Stimulated activated naive CD8-positive, alpha-beta T cell treated with anti-CD3 and anti-CD28 coated beads, Interleukin-15, amount 100 ng/mL, for 72 hours (primary cell): ENCODE measurements around the gene TGM3.

Experiments
- ATAC-seq: fragments of 150-1000 bp; cut with Tn5 transposase; 2 replicates; pipeline ENCODE4 v1.10.0; 2021; ENCODE audit warnings: mild to moderate bottlenecking, moderate library complexity
- DNase-seq, 2 donors: peaks; one replicate each; pipeline ENCODE4 v3.0.0; 2021 to 2022
- H3K27ac Mint-ChIP-seq, 2 donors: one replicate each; pipeline ENCODE4 v1.8.0; 2022; ENCODE audit warnings: mild to moderate bottlenecking in 2 of 2, mixed read lengths in 2 of 2, moderate library complexity in 2 of 2
- H3K27me3 Mint-ChIP-seq: one replicate; pipeline ENCODE4 v1.8.0; 2022; ENCODE audit warnings: mixed read lengths
- H3K4me1 Mint-ChIP-seq: one replicate; pipeline ENCODE4 v1.8.0; 2022; ENCODE audit warnings: mild to moderate bottlenecking, mixed read lengths
- H3K4me3 Mint-ChIP-seq, 2 donors: one replicate each; pipeline ENCODE4 v1.8.0; 2022; ENCODE audit warnings: mild to moderate bottlenecking in 2 of 2, mixed read lengths in 2 of 2, moderate library complexity in 1 of 2
- H3K9me3 Mint-ChIP-seq, 2 donors: one replicate each; pipeline ENCODE4 v1.8.0; 2022; ENCODE audit warnings: mixed read lengths in 2 of 2

The TGM3 gene

DNA sequence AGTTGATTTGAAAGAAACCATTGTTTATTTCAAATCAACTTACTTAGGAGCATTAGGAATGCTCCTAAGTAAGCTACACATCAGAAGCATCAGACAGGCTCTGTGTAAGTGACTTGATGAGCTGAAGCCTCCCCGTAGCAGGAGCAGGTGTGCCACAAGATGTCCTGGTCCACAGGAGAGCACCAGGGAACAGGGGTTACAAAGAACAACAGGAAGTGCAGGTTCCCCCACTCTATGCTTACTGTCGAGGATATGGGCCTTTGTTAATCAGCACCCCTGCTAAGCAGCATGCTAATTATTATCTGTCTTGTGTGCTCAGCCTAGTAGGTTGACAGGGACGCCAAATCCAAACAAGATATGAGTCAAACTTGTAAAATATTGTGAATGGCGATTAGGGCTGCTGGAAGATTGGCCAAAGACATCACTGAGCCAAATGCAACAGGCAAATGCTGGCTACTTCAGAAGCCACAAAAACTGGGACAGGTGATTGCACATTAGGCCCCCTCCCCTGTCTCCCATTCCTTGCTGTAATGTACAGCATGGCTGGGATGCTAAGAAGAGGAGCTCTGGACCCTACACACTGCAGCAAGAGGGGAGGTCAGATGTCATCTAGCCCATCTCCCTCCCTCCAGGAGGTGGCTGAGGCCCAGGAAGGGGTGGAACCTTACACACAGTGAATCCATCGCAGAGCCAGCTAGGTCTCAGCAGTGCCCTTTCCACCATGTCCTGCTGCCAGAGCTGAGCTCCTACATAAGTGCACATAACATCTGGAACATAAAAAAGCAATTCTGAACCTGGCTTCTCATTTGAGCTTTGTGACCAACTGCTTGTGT, 939 bp downstream of the TGM3 start:
- Mint-ChIP-seq H3K4me3 (no peak overlapping the region), H3K27ac (no peak overlapping the region), H3K4me1 (peaks cover 10% of the 10 kb centered on the region), H3K27me3 (peaks cover 11% of the 10 kb centered on the region), H3K9me3 (no peaks in the 10 kb centered on the region)
- DNase-seq (no peak), ATAC-seq (no peak)

DNA sequence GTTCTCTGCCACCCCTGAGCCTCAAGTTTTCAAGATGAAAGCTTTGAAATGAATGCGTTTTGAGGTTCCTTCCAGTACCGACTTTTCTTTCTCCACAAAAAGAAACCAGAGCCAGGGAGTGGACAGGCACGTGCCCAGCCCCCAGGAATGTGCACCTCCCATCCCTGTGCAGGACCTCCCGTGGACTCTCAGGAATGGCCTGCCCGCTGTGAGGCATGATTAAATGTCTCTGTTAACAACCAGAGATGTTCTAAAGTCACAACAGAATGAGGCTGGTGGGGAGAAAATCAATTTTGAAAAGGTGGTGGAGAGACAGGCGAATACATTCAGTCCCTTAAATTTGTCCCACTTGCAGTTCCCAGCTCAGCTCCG, 1.5 kb downstream of the TGM3 start:
- no peak for ATAC-seq
- peaks cover 11% of the 10 kb centered on the region for H3K27me3 Mint-ChIP-seq
- no peak for DNase-seq
- no peak overlapping the region for H3K4me3 Mint-ChIP-seq
- peak overlapping the region in 1 of 2 donors; percentile 16 for H3K27ac Mint-ChIP-seq
- H3K4me1 Mint-ChIP-seq = peaks cover 10% of the 10 kb centered on the region
- H3K9me3 Mint-ChIP-seq = no peaks in the 10 kb centered on the region

- Mint-ChIP-seq H3K27ac (no peak overlapping the region), H3K4me1 (peaks cover 10% of the 10 kb centered on the region), H3K9me3 (no peaks in the 10 kb centered on the region), H3K4me3 (no peak overlapping the region), H3K27me3 (peaks cover 12% of the 10 kb centered on the region)
- no peak for ATAC-seq
- no peak for DNase-seq
Measured at GRCh38 chr20:2298116-2298515, 2.3 kb downstream of the TGM3 start.

DNA sequence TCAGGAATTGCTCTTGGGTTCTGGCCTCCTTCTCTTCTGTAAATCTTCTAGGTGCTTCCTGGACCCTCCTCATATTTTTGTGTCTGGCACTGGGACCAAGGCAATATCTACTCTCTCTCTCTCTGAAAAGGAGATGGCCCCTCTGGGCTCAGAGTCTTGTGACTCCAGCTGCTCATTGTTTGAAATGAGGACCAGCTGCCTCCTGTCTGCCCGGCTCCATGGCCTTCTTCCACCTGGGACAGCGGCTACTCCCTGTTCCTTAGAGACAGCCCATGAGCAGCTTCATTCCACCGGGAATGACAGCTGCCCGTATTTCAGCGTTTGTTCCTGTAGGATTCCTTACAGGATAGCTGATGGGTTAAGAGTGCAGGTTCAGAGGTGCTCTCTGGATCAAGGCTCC, 2.9 kb downstream of the TGM3 start:
- Mint-ChIP-seq H3K4me1 (peaks cover 10% of the 10 kb centered on the region), H3K27me3 (peaks cover 18% of the 10 kb centered on the region), H3K4me3 (no peak overlapping the region), H3K27ac (no peak overlapping the region), H3K9me3 (no peaks in the 10 kb centered on the region)
- no peak for DNase-seq
- no peak for ATAC-seq

- DNase-seq (no peak), ATAC-seq (no peak)
- peaks cover 24% of the 10 kb centered on the region for H3K27me3 Mint-ChIP-seq
- H3K9me3 Mint-ChIP-seq = no peaks in the 10 kb centered on the region
- no peak overlapping the region for H3K27ac Mint-ChIP-seq
- no peak overlapping the region for H3K4me3 Mint-ChIP-seq
- peaks cover 10% of the 10 kb centered on the region for H3K4me1 Mint-ChIP-seq
Measured at GRCh38 chr20:2299301-2299700, 3.5 kb downstream of the TGM3 start.

DNA sequence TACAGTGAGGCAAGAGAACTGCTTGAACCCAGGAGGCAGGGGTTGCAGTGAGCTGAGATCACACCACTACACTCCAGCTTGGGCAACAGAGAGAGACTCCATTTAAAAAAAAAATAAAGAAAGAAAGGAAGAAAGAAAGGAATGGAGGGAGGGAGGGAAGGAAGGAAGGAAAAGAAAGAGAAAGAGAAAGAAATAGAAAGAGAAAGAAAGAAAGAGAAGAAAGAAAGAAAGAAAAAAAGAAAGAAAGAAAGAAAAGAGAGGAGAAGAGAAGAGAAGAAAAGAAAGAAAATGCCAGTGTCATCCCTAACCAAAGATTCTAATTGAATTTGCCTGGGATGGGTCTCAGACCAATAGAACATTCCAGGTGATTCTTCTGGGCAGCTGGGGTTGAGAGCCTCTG, 4.2 kb downstream of the TGM3 start:
- DNase-seq (no peak), ATAC-seq (no peak)
- Mint-ChIP-seq H3K9me3 (no peaks in the 10 kb centered on the region), H3K27me3 (peaks cover 31% of the 10 kb centered on the region), H3K4me3 (no peak overlapping the region), H3K27ac (peak overlapping the region in 1 of 2 donors; percentile 84), H3K4me1 (peaks cover 10% of the 10 kb centered on the region)

DNA sequence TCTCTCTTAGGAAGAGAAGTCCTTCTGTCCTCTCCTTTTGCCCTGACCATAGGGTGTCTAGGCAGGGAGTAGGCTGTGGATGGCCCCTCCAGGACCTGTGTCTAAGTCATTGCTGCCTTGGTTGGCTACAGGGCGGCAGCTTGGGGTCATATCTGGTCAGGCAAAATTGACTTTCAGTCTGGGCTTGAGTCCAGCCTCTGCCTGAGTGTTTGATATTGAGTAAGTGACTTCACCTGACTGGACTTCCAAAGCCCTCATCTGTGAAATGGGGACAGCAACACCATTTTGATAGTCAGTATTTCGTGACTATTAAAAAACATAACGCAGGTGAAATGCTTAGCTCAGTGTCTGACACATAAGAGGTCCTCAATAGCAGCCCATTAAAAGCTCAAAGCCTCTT, 4.6 kb downstream of the TGM3 start:
- Mint-ChIP-seq H3K9me3 (no peaks in the 10 kb centered on the region), H3K27ac (no peak overlapping the region), H3K4me3 (no peak overlapping the region), H3K27me3 (peaks cover 31% of the 10 kb centered on the region), H3K4me1 (peaks cover 10% of the 10 kb centered on the region)
- ATAC-seq (no peak), DNase-seq (no peak)

DNA sequence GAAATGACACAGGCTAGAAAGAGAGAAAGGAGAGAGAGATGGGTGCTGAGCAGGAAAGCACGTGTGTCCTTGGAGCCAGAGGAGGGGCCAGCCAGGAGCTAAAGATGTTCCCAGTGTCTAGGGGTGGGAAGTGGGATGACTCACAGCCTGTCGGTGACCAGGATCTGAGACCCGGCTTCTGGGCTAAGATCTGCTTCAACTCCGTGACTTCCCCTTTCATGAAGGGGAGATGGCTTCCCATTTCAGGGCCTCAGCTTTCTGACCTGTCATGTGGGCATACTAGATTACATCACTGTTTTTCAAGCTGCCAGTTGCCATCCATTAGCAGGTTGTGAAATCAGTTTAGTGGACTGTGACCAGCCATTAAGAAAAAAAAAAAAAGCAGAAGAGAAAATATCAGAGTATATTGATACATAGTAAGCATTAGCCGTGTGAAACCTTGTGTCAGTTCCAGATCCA, 5.4 kb downstream of the TGM3 start:
- peak overlapping the region; percentile 16 to 22 for H3K27ac Mint-ChIP-seq
- H3K27me3 Mint-ChIP-seq = peaks cover 31% of the 10 kb centered on the region
- ATAC-seq = peak; percentile 61
- peak overlapping the region in 1 of 2 donors; percentile 3 for H3K4me3 Mint-ChIP-seq
- peak in 1 of 2 donors; percentile 16 for DNase-seq
- peaks cover 10% of the 10 kb centered on the region for H3K4me1 Mint-ChIP-seq
- H3K9me3 Mint-ChIP-seq = no peaks in the 10 kb centered on the region

GRCh38 chr20:2302384-2303060, 6.7 kb downstream of the TGM3 start:
- H3K27me3 Mint-ChIP-seq = peaks cover 37% of the 10 kb centered on the region
- H3K4me3 Mint-ChIP-seq = no peak overlapping the region
- no peak for ATAC-seq
- no peak overlapping the region for H3K27ac Mint-ChIP-seq
- no peak for DNase-seq
- H3K9me3 Mint-ChIP-seq = no peaks in the 10 kb centered on the region
- H3K4me1 Mint-ChIP-seq = peaks cover 10% of the 10 kb centered on the region

DNA sequence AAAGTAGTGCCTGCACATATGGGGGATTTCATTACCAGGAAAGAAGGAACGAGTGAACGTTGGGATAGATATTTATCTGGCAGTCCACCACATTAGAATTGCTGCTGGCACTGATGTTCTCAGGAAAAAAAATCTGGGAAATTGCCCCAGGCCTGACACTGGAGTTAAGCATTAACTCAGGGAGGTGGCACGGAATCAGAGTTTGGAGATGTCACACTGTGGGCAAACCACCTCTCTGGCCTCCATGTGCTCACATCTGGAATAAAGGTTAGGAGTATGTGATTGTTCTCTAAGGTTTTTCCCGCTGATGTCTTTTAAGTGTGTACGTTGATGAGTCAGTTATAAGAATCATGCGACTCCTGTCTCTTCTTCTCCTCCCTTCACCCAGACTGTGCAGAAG, 7.9 kb downstream of the TGM3 start:
- Mint-ChIP-seq H3K9me3 (no peaks in the 10 kb centered on the region), H3K27ac (no peak overlapping the region), H3K4me1 (peaks cover 10% of the 10 kb centered on the region), H3K27me3 (peaks cover 37% of the 10 kb centered on the region), H3K4me3 (no peak overlapping the region)
- no peak for DNase-seq
- no peak for ATAC-seq

DNA sequence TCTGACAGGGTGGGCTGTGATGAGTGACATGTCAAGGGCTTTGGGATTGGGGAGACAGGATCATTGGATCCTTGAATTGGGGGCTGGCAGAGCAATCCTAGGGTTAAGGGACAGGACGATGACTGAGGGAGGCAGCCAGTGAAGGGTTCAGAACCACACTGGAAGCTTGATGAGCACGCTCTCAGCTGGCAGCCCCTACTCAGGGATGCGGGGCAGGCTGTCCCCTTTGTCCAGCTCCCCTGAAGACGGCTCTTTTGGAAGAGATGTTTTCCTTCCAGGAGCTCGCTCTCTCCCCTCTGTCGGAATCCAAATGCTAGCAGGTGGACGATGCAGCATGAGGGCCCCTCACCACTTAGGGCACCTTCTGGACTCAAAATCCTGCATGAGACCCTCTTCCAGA, 8.4 kb downstream of the TGM3 start:
- ATAC-seq (no peak), DNase-seq (no peak)
- no peak overlapping the region for H3K27ac Mint-ChIP-seq

GRCh38 chr20:2305029-2305428, 9.2 kb downstream of the TGM3 start:
- ATAC-seq (no peak), DNase-seq (no peak)
- H3K27me3 Mint-ChIP-seq = peaks cover 26% of the 10 kb centered on the region
- peaks cover 10% of the 10 kb centered on the region for H3K4me1 Mint-ChIP-seq
- H3K4me3 Mint-ChIP-seq = no peak overlapping the region
- no peaks in the 10 kb centered on the region for H3K9me3 Mint-ChIP-seq
- H3K27ac Mint-ChIP-seq = no peak overlapping the region

More for the DNA sequence above, 8.4 kb downstream of the TGM3 start:
- peaks cover 10% of the 10 kb centered on the region for H3K4me1 Mint-ChIP-seq
- H3K9me3 Mint-ChIP-seq = no peaks in the 10 kb centered on the region
- H3K4me3 Mint-ChIP-seq = no peak overlapping the region
- H3K27me3 Mint-ChIP-seq = peaks cover 33% of the 10 kb centered on the region

GRCh38 chr20:2305479-2305878, 9.7 kb downstream of the TGM3 start:
- ATAC-seq = no peak
- DNase-seq = no peak

DNA sequence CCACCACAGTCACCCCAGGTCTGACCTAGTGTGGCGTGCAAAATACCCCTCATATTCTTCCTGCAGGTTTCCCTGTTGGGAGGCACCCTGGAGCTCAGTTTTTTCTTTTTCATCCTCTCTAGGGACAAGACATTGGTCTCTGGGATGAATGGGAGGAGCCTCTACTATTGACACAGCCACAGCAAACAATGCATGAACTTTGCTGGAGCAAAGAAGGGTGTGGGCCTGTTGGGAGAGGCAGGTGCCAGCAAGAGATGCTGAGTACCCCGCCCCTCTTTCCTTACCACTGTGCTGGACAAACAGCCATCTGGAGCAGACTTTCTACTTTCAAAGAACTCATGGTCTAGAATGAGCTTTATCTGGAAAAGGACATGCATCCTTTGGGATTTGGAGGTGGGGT, 10.1 kb downstream of the TGM3 start:
- H3K4me3 Mint-ChIP-seq = no peak overlapping the region
- no peak for ATAC-seq
- H3K9me3 Mint-ChIP-seq = no peaks in the 10 kb centered on the region
- H3K27ac Mint-ChIP-seq = no peak overlapping the region
- no peak for DNase-seq
- peaks cover 26% of the 10 kb centered on the region for H3K27me3 Mint-ChIP-seq
- H3K4me1 Mint-ChIP-seq = peaks cover 7% of the 10 kb centered on the region

More at GRCh38 chr20:2305479-2305878, 9.7 kb downstream of the TGM3 start:
- Mint-ChIP-seq H3K4me3 (no peak overlapping the region), H3K27me3 (peaks cover 26% of the 10 kb centered on the region), H3K27ac (no peak overlapping the region), H3K4me1 (peaks cover 10% of the 10 kb centered on the region), H3K9me3 (no peaks in the 10 kb centered on the region)

GRCh38 chr20:2307136-2307535, 11.3 kb downstream of the TGM3 start:
- Mint-ChIP-seq H3K27me3 (peaks cover 26% of the 10 kb centered on the region), H3K27ac (no peak overlapping the region), H3K9me3 (no peaks in the 10 kb centered on the region), H3K4me3 (no peak overlapping the region), H3K4me1 (no peaks in the 10 kb centered on the region)
- ATAC-seq (no peak), DNase-seq (no peak)

DNA sequence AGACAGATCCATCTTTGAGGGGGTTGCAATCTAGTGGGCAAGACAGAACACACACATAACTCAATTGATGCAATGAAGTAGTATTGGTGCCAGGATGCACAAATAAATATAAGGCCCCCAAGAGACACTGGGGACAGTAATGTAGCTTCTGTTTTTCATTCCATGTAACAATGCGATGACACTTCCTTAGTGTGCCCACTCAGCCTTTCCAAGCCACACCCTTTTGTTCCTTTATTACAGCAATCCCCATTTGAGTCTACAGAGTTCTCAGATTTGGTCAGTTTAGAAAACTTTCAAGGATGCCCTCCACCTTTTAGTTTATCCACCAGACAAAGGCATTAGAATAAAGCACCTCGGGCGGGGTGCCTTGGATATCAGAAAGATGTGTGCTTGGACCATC, 15.5 kb downstream of the TGM3 start:
- ATAC-seq (no peak), DNase-seq (no peak)
- H3K4me1 Mint-ChIP-seq = no peaks in the 10 kb centered on the region
- H3K9me3 Mint-ChIP-seq = no peaks in the 10 kb centered on the region
- no peak overlapping the region for H3K27ac Mint-ChIP-seq
- H3K4me3 Mint-ChIP-seq = no peak overlapping the region
- H3K27me3 Mint-ChIP-seq = peaks cover 5% of the 10 kb centered on the region
